A673 (cell line): ENCODE data around the gene PDE11A.

Experiments
- EZH2 ChIP-seq: fragments of 200-600 bp; sonication (generic); IDR thresholded peaks from 2 replicates; pipeline ENCODE4 v1.6.1; 2017; ENCODE audit warnings: borderline replicate concordance, low read depth, mild to moderate bottlenecking, mixed read lengths, antibody characterized with exemption, low read length; ENCODE audit not compliant: poor library complexity, severe bottlenecking
- TF ChIP-seq, protein P1 (sequence below): fragments of 300-800, 200-600 bp; sonication (generic); conservative IDR thresholded peaks from 2 replicates; pipeline ENCODE4 v1.5.1; 2017; ENCODE audit warnings: low read depth, mild to moderate bottlenecking, antibody characterized with exemption, low read length, moderate library complexity, mixed read lengths

DNA sequence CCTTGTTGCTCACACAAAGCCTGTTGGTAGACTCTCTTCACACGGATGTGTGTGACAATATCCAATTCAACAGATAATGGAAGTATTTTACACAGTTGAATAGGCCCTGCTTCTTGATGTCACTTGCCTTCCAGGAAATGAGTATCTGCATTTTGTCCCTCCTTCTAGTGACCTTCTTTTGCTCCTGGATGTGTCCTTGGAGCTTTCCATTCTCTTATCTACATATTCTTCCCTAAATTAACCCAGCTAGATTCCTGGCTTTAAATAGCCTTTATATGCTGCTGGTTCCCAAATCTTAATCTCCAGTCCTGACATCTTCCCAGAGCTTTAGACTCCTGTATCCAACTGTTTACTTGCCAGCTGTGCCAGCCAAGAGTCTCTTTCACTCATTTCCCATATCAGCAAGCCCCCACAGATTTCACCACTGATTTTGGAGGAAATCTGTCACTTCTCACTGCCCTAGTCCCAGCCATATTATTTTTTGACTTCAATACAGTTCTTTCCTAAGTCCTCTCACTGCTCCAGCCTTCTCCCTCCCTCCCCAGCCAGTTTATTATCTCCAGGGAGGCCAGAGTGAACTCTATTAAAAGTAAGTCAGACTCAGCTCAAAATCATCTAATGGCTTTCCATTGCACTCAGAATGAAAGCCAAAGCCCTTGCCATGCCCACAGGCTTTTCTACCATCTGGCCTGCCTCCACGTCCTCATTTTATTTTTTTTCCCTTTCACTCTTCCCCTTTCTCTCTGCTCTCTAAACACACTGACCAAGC, 170.0 kb downstream of the PDE11A start:
- TF ChIP-seq, protein P1, sequence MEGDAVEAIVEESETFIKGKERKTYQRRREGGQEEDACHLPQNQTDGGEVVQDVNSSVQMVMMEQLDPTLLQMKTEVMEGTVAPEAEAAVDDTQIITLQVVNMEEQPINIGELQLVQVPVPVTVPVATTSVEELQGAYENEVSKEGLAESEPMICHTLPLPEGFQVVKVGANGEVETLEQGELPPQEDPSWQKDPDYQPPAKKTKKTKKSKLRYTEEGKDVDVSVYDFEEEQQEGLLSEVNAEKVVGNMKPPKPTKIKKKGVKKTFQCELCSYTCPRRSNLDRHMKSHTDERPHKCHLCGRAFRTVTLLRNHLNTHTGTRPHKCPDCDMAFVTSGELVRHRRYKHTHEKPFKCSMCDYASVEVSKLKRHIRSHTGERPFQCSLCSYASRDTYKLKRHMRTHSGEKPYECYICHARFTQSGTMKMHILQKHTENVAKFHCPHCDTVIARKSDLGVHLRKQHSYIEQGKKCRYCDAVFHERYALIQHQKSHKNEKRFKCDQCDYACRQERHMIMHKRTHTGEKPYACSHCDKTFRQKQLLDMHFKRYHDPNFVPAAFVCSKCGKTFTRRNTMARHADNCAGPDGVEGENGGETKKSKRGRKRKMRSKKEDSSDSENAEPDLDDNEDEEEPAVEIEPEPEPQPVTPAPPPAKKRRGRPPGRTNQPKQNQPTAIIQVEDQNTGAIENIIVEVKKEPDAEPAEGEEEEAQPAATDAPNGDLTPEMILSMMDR: no peak
- TF ChIP-seq EZH2: no peak
